HTERT RPE-1 (cell line): ENCODE results near the gene WDR54.

Experiments
- in situ Hi-C: fragments of 300-500 bp; cut with MboI; formaldehyde crosslinking; loops from 4 replicates; pipeline ENCODE4 v1.14.3; 2020; ENCODE audit warnings: low sequenced_read_pairs

Gene WDR54

GRCh38 chr2:74474899-74475298, 53.4 kb downstream of the WDR54 start:
- in situ Hi-C loops: no loop called here
